ENCODE measurements around the gene SEC11A.

DNA sequence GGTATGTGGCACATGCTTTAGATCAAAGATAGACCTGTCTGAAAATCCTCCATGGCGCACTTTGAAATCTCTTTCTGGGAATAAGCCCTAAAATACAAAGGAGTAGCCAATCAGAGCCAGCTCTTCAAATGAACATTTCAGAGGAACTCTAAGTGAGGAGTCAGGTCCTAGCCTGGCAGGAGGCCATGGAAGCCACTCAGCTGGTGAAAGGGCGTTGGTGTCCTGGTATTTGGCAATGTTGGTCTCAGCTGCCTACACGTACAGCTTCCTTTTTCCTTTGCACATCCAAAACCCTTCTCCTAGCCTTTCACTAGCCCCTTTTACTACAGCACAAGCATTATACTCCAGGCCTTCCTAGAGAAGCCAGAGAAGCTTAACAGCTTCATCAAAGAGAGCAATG, 67.4 kb downstream of the SEC11A start:
- TF ChIP-seq CTCF (IDR thresholded peaks at IDR 0.05), result no peak
- TF ChIP-seq EP300 (IDR thresholded peaks at IDR 0.05), result no peak
- TF ChIP-seq POLR2A (IDR thresholded peaks at IDR 0.05; ENCODE audit: low read depth), result no peak
- TF ChIP-seq POLR2AphosphoS5 (IDR thresholded peaks at IDR 0.05), result no peak
